GM19023 (cell line): Measurements from ENCODE around the gene CDH23.

Source experiments
- ATAC-seq: cut with Tn5 transposase; IDR thresholded peaks from one replicate; pipeline ENCODE4 v1.9.1; 2021; ENCODE audit warnings: mild to moderate bottlenecking, moderate library complexity; ENCODE audit not compliant: unreplicated experiment

Gene CDH23

DNA sequence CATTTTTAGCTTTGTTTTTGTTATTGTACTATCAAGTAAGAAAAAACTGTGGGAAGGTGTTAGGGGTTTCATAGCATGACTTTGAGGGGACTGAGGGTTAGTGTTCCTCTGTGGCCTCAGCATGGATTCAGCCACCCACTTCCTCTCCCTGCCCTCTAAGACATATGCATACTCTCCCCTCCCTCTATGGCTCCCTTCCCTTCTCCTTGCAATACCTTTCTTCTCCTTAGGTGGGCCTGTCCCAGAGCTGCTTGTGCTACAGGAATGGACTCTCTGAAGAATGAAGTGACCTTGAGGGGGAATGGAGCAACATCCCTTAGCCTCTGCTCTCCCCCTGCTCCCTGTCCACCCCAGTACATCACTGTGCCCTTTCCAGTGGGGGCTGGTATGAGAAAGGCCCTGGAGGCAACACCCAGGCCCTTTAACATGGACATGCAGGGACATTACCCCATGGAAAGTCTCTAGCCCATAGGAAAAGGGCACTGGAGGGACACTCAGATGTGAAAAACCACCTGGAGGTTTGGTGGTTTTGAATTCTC lies 22.4 kb downstream of the CDH23 start:
- no peak for ATAC-seq

DNA sequence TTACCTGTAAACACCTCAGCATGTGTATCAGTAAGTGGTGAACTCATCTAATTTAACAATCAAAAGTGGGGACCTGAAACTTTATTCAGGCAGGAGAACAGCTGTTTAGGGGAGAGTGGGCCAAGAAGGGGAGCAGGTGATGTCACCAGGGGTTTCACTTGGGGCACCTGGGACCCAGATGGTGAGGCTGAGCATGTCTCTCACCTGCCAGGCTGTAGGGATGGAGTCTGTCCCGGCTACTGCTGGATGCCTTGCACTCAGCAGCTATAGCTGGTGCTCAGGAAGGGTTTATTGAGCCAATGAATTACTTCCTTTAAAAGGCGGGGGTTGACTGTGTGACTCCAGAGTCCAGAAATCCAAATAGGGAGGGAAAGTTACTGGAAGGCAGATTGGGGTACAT lies 23.0 kb downstream of the CDH23 start:
- ATAC-seq, result no peak

DNA sequence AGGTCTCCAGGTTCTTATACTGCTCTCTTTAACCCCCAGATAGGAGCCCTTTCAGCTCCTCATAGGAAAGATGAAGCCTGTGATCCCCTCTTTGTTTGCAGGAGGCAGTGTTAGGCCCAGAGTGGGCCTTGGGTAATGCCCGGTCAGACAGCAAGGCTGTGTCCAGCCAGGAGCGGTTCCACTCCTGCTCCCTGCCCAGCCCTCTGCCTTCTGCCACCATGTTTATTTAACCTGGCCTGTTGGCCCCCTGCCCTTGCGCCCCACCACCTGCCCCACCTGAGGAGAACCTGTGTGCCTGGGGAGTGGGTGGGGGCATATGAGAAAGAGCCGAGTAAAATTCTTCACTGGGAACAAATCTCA lies 24.3 kb downstream of the CDH23 start:
- ATAC-seq, result no peak

DNA sequence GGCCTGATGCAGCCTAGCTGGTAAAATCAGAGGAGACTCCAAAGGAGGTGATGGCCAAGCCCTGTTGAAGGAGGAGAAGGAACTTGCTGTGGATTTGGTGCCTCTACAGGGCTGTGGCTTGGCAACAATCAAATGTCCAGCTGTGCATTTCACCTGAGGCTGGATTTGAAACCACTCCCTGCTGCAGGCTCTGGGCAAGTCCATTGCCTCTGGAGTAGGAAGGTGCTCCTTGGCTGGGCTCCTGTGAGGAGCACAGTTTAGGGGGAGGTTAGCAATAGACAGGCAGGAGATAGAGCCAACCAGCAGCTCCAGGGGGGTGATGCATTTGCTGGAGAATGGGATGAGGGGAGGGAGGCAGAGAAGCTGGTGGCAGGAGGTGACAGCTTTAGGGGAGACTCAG lies 26.5 kb downstream of the CDH23 start:
- no peak for ATAC-seq

DNA sequence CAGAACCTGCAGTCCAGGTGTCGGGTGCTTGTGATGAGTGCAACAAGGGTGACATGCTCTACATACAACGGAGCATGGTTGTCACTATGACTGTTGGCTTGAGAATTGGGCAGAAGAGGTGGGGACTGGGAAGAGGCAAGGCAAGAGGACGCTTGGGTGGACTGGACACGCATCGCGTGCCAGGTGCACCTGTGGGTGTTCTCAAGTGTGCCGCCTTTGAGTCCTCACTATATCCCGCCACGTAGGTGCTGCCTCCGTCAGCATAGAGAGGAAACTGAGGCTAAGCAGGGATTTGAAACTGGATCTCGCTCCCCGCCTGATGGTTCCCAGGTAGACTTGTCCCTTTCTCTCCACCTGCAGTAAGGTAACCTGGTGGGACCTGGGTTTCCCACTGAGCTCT lies 27.2 kb downstream of the CDH23 start:
- ATAC-seq, result no peak

DNA sequence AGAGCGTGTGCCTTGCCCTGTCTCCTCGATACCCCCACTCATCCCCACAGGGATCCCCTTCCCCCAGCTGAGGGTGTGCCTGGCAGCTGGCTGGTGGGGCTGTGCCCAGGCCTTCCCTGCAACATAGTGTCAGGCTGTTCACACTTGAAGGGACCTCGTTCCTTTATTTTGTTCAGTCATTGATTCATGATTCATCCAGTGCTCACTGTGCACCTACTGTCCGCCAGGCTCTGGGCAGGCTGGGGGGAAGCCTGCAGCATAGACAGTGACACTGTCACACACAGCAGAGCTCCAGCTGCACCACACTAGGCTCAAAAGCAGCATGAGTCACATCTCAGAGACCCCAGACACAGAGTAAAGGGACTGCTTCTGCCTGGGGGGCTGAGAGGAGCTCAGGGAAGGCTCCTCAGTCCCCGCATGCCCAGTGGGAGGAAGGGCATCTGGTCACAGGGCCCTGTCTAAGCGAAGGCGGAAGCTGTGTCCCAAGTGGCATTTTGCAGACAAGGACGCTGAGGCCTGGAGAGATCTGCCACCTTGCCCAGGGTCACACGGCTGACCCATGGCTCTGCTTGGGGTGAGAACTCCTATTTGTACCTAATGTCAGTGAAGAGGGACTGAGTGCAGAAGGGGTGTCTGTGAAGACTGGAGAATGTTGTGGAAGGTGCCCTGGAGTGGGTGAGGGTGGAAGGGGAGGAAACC lies 27.9 kb downstream of the CDH23 start:
- ATAC-seq, result no peak

DNA sequence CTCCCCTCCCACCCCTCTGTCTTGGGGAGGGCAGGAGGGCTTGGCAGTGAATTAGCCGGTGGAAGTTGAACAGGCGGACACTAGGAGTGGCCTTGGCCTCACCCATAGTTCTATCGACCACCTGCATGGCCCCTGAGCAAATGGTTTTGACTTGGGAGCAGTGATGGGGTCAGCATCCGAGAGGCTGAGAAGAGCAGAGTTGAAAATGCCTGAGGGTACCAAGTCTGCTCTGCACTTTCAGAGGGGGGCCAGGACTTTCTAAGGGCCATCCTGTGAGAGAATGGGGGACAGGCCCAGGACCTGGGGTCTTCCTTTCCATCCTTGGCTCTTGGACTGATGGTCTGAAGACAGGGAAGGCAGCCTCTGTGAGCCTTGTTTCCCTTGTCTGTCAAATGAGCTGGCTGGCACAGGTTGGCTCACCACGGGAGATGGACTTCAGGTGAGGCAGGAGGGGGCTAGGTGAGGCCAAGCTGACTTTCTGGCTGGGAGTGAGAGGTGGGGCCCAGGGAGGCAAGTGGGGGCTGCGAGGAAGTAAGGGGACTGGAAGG lies 29.4 kb downstream of the CDH23 start:
- ATAC-seq, result no peak

DNA sequence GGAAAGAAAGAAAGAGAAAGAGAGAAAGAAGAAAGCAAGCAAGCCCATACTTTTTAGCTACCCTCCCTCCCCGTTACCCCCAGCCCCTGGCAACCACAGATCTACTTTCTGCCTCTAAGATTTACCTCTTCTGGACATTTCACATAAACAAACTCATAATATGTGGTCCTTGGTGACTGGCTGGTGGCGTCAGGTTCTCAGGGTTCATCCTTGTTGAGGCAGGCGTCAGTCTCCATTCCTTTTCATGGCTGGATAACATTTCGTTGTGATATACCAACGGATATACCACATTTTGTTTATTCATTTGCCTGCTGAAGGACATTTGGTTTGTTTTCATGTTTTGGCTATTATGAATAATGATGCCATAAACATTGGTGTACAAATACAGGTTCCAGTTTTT lies 30.5 kb downstream of the CDH23 start:
- ATAC-seq, result no peak

DNA sequence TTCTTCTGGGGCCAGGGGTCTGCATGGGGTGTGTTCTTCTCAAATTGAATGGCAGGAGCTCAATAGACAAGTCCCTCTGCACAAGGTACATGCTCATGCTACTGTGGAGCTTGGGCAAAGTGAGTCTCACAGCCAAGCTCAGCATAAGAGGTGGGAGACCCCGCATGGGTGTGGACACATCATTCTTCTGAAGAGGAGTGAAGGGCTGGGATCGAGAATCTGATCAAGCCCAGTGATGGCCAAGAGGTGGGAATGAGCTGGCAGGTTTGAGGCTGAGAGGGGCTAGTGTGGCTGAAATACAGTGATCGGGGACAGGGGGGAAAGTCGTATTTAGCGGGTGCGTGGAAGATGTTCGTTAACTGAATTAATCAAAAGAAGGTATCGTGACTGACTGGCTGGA lies 32.6 kb downstream of the CDH23 start:
- no peak for ATAC-seq

DNA sequence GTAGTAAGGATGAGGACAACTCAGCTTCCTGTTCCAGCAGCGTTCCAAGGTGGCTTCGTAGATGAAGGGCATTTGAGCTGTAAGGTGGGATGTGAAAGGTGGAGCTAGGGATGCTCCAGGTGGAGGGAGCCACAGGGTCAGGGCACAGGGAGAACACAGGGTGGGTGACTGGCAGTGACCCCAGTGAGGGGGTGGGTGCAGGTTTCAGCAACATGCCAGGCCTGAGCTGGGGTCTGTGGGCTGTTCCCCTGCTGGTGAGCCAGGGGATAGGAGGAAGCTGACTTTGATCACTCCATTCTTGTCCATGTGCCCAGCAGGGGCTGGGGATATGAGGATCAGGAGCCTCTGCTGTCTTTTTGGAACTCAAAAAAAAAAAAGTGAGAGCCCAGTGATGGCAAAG lies 33.2 kb downstream of the CDH23 start:
- ATAC-seq, result no peak

DNA sequence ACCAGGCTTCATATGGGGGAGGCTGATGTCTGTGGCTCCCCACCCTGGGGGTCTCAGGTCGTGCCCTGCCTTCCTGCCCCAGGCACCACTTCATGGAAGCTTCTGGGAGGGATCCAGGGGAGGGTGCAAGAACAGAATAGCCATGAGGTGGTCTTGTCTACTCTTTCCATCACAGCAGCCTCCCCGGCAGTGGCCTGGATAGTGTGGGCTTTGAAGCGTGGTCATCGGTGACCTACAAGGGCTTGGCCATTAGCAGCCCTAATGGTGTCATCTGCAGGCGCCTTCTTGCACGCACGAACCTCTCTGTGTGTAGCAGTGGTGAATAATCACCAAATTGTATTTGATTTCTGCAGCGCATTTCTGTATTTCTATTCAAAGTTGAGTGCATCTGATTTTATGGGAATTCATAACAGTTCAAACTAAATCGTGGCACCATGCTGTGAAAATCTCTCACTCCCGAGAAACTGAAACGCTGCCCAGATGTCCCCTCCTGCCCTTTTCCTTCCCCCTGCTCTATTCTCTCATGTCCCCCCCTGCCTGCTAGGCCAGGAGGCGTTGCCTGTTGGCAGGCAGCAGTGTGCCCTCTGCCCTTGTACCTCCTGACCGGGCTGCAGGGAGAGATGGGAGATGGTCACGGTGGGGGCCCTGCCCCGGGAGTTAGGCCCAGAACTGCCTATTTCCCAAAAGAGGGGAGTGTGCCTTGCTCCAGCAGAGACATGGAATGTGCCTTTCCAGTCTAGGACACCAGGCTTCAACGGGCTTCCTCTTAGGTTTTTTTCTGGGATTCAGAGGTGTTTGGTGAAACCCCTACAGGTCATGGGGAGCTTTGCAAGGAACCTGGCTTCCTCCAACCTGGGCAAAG lies 34.8 kb downstream of the CDH23 start:
- no peak for ATAC-seq

DNA sequence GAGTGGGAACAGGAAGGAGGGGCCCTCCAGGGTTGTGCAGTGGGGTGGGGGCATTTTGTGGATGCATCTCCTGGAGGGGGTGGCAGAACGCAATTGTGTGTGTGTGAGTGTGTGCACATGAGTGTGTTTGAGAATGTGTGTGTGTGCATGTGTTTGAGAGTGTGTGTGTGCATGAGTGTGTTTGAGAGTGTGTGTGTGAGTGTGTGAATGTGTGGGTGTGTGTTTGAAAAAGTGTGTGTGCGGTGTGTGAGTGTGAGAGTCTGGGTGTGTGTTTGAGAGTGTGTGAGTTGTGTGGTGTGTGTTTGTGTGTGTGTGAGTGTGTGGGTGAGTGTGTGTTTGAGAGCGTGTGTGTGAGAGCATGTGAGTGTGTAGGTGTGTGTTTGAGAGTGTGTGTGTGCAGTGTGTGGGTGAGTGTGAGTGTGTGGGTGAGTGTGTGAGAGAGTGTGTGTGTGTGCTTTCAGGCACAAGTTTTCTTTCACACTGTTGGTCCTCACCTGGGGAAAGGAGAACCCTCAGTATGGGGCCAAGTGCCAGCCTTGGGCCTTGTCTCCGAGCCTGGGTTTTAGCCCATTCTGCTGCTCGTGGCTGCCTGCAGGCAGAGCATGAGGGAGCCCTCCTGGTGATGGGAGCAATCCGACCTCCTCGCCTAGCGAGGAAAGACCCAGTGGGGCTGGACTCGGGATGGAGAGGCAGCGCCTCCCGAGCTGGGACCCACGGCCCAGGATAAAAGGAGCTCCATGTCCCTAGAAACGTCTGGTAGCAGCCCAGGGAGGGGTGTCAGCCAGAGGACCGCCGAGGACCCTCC lies 35.6 kb downstream of the CDH23 start:
- no peak for ATAC-seq

DNA sequence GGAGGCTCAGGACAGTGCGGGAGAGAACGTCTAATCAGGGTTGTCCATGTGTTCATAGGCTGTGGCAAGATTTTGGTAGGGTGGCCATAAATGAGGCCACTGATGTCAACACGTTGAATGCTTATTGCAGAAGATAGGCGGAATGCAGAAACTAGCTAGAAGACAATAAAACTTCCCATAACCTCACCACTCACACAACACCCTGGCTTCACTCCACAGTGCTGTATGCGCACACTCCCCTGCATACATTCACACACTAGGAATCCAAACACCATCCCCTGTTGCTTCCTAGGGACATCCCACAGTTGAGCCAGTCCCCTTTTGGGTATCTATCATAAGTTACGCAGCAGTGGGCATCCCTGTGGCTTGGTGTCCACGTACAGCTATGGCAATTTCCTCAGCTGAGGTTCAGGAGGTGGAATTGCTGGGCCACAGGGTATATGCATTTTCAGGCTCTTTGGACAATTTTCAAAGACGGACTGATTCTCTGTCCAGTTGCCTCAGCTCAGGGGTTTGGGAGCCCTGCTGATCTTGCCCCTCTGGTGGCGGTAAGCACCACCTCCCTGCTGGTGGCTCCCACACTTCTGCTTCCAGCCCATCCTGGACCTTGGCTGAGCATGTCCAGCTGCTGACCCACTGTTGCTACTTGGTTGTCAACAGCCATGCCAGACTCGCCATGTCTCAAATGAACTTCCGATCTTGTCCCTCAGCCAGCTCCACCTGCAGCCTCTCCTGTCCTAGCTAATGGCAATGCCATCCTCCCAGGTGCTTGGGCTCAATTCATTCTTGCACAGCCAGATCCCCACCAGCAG lies 36.4 kb downstream of the CDH23 start:
- no peak for ATAC-seq

DNA sequence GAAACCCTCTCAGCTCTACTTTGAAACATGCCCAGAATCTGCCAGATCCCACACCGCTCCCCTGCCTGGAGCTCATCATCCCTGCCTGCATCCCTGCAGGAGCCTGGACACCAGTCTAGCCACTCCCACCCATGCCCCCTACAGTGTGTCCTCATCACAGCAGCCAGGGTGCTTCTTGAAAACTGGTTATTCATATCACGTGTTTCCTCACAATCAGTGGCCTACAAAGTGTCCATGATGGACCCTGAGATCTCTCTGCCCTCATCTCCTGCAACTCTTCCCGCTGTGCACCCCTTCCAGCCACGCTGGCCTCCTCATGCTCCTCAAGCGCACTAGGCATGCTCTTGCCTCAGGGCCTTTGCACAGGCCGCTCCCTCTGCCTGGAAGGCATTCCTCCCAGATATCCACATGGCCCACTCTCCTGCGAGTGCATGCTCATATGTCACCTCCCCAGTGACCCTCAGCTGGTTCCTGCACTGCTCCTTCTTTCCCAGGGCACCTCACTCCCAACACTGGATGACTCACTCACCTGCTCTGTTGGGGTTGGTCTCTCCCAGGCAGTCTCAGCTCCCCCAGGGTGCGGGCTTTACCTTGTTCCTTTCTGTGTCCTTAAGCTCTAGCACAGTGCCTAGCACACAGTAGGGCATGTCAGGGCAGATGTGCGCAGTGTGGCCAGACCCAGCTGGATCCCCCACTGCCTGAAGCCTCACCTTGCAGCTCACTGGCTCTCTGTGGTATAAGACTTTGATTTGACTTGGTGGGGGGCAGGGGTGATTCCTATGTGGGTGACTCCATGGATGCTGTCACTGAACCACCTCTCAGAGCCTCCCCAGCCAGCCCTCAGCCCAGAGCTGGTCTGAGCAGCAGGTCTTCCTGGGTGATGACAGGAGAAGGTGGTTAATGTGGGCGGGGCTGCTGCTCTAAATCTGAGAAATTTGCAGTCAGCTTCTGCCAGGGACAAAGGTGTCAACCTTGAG lies 37.3 kb downstream of the CDH23 start:
- no peak for ATAC-seq

DNA sequence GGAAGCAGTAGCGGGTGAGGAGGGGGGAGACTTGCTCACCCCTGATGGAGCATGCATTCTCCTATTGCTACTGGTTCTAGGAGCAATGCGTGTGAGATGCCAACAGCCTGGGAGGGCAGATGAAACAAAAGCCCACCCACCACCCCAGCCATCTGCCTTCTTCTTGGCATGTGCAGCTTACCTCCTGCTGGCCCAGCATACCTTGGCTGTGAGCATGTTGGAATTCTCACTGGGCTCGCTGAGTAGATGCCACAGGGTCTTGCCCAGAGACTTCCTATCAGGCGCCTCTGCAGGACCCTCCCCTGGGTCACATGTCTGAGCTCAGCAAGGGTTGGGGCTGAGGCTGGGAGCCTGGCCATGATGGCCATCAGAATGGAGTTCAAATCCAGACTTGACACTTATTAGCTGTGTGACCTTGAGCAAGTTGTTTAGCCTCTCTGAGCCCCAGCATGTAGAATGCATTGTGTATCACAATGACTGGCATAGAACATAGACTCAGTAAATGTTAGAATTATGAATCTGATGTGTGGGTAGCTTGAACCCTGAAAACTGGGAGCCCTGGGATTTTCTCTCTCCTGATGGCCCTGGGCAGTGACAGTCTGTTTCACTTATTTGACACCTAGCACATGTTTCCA lies 38.2 kb downstream of the CDH23 start:
- ATAC-seq, result no peak

DNA sequence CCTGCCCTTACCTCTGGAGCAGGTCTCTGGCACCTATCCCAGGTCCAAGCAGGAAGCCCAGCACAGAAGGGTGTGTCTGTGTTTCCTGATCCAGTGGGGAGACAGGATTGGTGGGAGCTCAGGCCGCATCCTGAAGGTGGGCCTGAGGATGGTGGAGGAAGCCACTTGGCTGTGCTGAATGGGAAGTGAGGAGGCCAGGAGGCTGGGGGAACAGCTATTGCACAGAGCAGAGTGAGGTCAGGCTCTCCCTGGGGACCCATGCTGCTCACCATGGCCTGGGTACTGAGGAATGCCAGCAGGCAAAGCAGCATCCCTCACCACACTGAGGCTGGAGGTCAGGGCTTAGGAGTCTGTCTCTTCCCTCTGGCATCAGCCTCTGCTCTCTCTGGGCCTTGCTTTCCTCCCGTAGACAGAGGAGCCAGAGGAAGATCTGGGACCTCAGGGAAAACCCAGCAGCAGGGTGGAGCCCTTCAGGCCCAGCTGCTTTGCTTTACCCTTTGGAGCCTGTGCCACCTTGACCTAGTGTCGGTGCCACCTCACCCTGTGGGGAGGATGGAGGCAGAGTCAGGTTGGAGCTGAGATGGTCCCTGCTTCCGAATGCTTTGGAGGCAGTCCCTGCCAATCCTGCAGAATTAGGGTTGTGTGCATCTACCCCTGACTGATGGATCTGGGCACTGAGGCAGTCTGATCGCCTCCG lies 39.0 kb downstream of the CDH23 start:
- no peak for ATAC-seq

DNA sequence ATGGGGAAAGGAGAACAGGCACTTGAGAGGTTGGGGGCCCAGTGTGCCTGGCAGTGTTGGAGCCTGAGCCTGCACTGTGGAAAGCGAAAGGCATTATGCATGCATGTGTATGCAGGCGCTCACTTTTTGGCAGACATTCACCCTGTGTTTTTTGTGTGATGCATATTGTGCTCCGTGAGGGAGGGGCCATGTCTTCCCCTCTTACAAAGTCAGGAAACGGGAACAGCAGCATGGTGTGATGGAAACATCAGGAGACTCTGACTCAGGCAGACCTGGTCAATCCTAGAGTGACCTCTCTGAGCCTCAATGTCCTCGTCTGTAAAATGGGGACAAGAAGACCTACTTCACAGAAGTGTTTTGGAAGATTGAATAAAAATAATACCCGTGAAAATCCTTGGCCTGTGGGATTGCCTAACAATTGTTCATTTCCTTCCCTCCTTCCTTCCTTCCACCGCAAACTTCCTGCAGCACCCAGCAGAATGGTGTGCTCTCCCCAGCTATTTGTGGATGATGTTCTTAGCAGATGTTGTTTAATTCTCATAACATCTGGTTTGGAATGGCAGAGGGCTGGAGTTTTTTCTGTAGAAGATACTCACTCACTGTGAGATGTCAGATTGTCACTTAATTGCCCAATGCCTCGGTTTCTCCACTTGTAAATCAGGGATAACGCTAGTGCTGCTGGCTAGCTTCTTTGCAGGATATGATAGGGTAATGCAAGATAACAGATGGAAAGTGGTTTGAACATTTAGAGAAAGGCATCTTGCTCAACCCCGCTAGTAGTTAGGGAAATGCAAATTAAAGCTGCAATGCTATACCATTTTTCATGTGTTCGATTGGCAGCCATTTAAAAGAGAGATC lies 39.8 kb downstream of the CDH23 start:
- no peak for ATAC-seq
